WTC11 (cell line): ENCODE measurements around the gene YTHDC2. TPM values are rescaled to one million over a fixed set of nuclear protein-coding genes. Genes with fewer than 3 reads are reported as not detected.

Experiments
- ATAC-seq: fragments of 200-7000 bp; cut with Tn5 transposase; 2 replicates; pipeline ENCODE4 v1.10.0; 2021; ENCODE audit warnings: mild to moderate bottlenecking, moderate library complexity
- CTCF ChIA-PET: fragments of 300-600 bp; sonication (Branson Sonifier 250); formaldehyde crosslinking; loops from one replicate; lab custom pipeline; 2021; ENCODE audit warnings: antibody characterized with exemption; lab: Charles Lee
- POLR2A ChIA-PET: fragments of 350-600 bp; sonication (Branson Sonifier 250); formaldehyde crosslinking; loops from one replicate; lab custom pipeline; 2021; ENCODE audit warnings: antibody characterized with exemption; lab: Charles Lee
- DNase-seq: peaks from one replicate; pipeline ENCODE4 v3.0.0; 2021; ENCODE audit warnings: low spot score
- H3K27ac Mint-ChIP-seq: 2 replicates; pipeline ENCODE4 v1.8.0; 2021; ENCODE audit warnings: mixed read lengths
- H3K27me3 Mint-ChIP-seq: 2 replicates; pipeline ENCODE4 v1.8.0; 2021; ENCODE audit warnings: low read depth, mild to moderate bottlenecking, moderate library complexity, mixed read lengths
- H3K36me3 Mint-ChIP-seq: 2 replicates; pipeline ENCODE4 v1.8.0; 2021; ENCODE audit warnings: mixed read lengths
- H3K4me1 Mint-ChIP-seq: 2 replicates; pipeline ENCODE4 v1.8.0; 2022; ENCODE audit warnings: mixed read lengths
- H3K4me3 Mint-ChIP-seq: 2 replicates; pipeline ENCODE4 v1.8.0; 2021; ENCODE audit warnings: mild to moderate bottlenecking, moderate library complexity, mixed read lengths
- H3K9me3 Mint-ChIP-seq: 2 replicates; pipeline ENCODE4 v1.8.0; 2021; ENCODE audit warnings: mixed read lengths
- CDX4 ChIP-seq: fragments of 250-450 bp; sonication (Bioruptor Pico); IDR thresholded peaks from 2 replicates; pipeline ENCODE4 v1.9.0; 2021; ENCODE audit warnings: moderate library complexity, mild to moderate bottlenecking, inconsistent platforms, borderline replicate concordance
- ELF4 ChIP-seq: sonication (generic); formaldehyde crosslinking; IDR thresholded peaks from 2 replicates; pipeline ENCODE4 v1.8.1; 2022; ENCODE audit warnings: low read depth, mild to moderate bottlenecking, moderate library complexity, missing genetic modification reagents
- EMX1 ChIP-seq: fragments of 250-450 bp; sonication (Bioruptor Pico); IDR thresholded peaks from 2 replicates; pipeline ENCODE4 v1.8.0; 2021; ENCODE audit warnings: mild to moderate bottlenecking
- FOXP4 ChIP-seq: sonication (generic); formaldehyde crosslinking; IDR thresholded peaks from 2 replicates; pipeline ENCODE4 v1.8.0; 2022; ENCODE audit warnings: mild to moderate bottlenecking, missing genetic modification reagents
- HMGXB4 ChIP-seq: sonication (generic); formaldehyde crosslinking; IDR thresholded peaks from 2 replicates; pipeline ENCODE4 v1.8.1; 2023; ENCODE audit warnings: mild to moderate bottlenecking, moderate library complexity, missing genetic modification reagents
- IRF1 ChIP-seq: sonication (generic); formaldehyde crosslinking; IDR thresholded peaks from 2 replicates; pipeline ENCODE4 v1.8.0; 2023; ENCODE audit warnings: missing genetic modification reagents
- KAT7 ChIP-seq: sonication (generic); formaldehyde crosslinking; IDR thresholded peaks from 2 replicates; pipeline ENCODE4 v1.8.1; 2023; ENCODE audit warnings: missing genetic modification reagents, mild to moderate bottlenecking, borderline replicate concordance
- MAX ChIP-seq: sonication (generic); formaldehyde crosslinking; IDR thresholded peaks from 2 replicates; pipeline ENCODE4 v1.8.0; 2022; ENCODE audit warnings: mild to moderate bottlenecking, missing genetic modification reagents
- MYBL2 ChIP-seq: sonication (generic); formaldehyde crosslinking; IDR thresholded peaks from 2 replicates; pipeline ENCODE4 v1.8.1; 2023; ENCODE audit warnings: mild to moderate bottlenecking, moderate library complexity, missing genetic modification reagents
- NFE2L1 ChIP-seq: sonication (generic); formaldehyde crosslinking; IDR thresholded peaks from 2 replicates; pipeline ENCODE4 v1.8.1; 2023; ENCODE audit warnings: missing genetic modification reagents
- NR3C1 ChIP-seq: sonication (generic); formaldehyde crosslinking; conservative IDR thresholded peaks from 2 replicates; pipeline ENCODE4 v1.8.1; 2023; ENCODE audit warnings: low read depth, mild to moderate bottlenecking, missing genetic modification reagents
- OVOL2 ChIP-seq: fragments of 250-450 bp; sonication (Bioruptor Pico); IDR thresholded peaks from 2 replicates; pipeline ENCODE4 v1.9.0; 2021; ENCODE audit warnings: mild to moderate bottlenecking, borderline replicate concordance
- TCF7 ChIP-seq: sonication (generic); formaldehyde crosslinking; IDR thresholded peaks from 2 replicates; pipeline ENCODE4 v1.8.0; 2022; ENCODE audit warnings: mild to moderate bottlenecking, low read depth, missing genetic modification reagents, moderate library complexity
- TEAD1 ChIP-seq: sonication (generic); formaldehyde crosslinking; IDR thresholded peaks from 2 replicates; pipeline ENCODE4 v1.8.0; 2022; ENCODE audit warnings: mild to moderate bottlenecking, missing genetic modification reagents
- USF2 ChIP-seq: sonication (generic); formaldehyde crosslinking; IDR thresholded peaks from 2 replicates; pipeline ENCODE4 v1.8.1; 2023; ENCODE audit warnings: mild to moderate bottlenecking, missing genetic modification reagents, moderate library complexity
- ZBTB21 ChIP-seq: sonication (generic); formaldehyde crosslinking; IDR thresholded peaks from 2 replicates; pipeline ENCODE4 v1.8.1; 2023; ENCODE audit warnings: mild to moderate bottlenecking, missing genetic modification reagents, borderline replicate concordance
- ZNF512 ChIP-seq: sonication (generic); formaldehyde crosslinking; IDR thresholded peaks from 2 replicates; pipeline ENCODE4 v1.8.1; 2022; ENCODE audit warnings: missing genetic modification reagents, borderline replicate concordance
- ZSCAN18 ChIP-seq: fragments of 250-450 bp; sonication (Bioruptor Pico); IDR thresholded peaks from 2 replicates; pipeline ENCODE4 v2.1.2; 2022; ENCODE audit warnings: mild to moderate bottlenecking, moderate library complexity
- total RNA-seq: library from RNA; stranded (reverse); gene quantifications from 3 replicates; pipeline ENCODE4 v1.2.3, GENCODE V29; 2021

The YTHDC2 gene
- total RNA-seq, 1 experiment from 2014 or later: 21.6 TPM

- DNase-seq: no peak
- no peaks in the 10 kb centered on the region for H3K27me3 Mint-ChIP-seq
- no peak for ATAC-seq
- H3K4me3 Mint-ChIP-seq: no peak overlapping the region
- H3K4me1 Mint-ChIP-seq: no peaks in the 10 kb centered on the region
- no peak for TF ChIP-seq KAT7 (CRISPR knock-in tag)
- no peak for TF ChIP-seq EMX1
- TF ChIP-seq IRF1 (CRISPR knock-in tag): no peak
- TF ChIP-seq CDX4 (CRISPR knock-in tag): no peak
- TF ChIP-seq ZBTB21 (CRISPR knock-in tag): no peak
- peaks cover 34% of the 10 kb centered on the region for H3K36me3 Mint-ChIP-seq
- CTCF ChIA-PET: no interaction called here
- POLR2A ChIA-PET: no interaction called here
- H3K9me3 Mint-ChIP-seq: peaks cover 17% of the 10 kb centered on the region
- peak overlapping the region; percentile 3; the same call in 1 of the 2 replicates for H3K27ac Mint-ChIP-seq
Observed at GRCh38 chr5:113575074-113575473, 61.6 kb downstream of the YTHDC2 start.

GRCh38 chr5:113578091-113578490, 64.6 kb downstream of the YTHDC2 start:
- no peak for DNase-seq
- H3K4me3 Mint-ChIP-seq: no peak overlapping the region
- ChIA-PET POLR2A (no interaction called here), CTCF (no interaction called here)
- no peak overlapping the region for H3K27ac Mint-ChIP-seq
- H3K4me1 Mint-ChIP-seq: no peaks in the 10 kb centered on the region
- no peaks in the 10 kb centered on the region for H3K27me3 Mint-ChIP-seq
- H3K9me3 Mint-ChIP-seq: peaks cover 2% of the 10 kb centered on the region; the same call in 1 of the 2 replicates
- H3K36me3 Mint-ChIP-seq: peaks cover 13% of the 10 kb centered on the region
- TF ChIP-seq TCF7 (CRISPR knock-in tag): no peak
- no peak for TF ChIP-seq TEAD1
- TF ChIP-seq ZNF512 (CRISPR knock-in tag): no peak
- TF ChIP-seq NR3C1 (CRISPR knock-in tag): no peak
- TF ChIP-seq ZSCAN18: no peak
- TF ChIP-seq ELF4 (CRISPR knock-in tag): no peak
- no peak for TF ChIP-seq HMGXB4 (CRISPR knock-in tag)
- TF ChIP-seq MYBL2 (CRISPR knock-in tag): no peak
- no peak for TF ChIP-seq MAX (CRISPR knock-in tag)
- TF ChIP-seq OVOL2 (CRISPR knock-in tag): no peak
- TF ChIP-seq FOXP4: no peak
- no peak for TF ChIP-seq NFE2L1 (CRISPR knock-in tag)
- TF ChIP-seq KAT7 (CRISPR knock-in tag): no peak
- no peak for TF ChIP-seq USF2 (CRISPR knock-in tag)
- no peak for ATAC-seq
